ENCODE measurements around the gene FLNB. TPM values are rescaled to one million over a fixed set of nuclear protein-coding genes. Genes with fewer than 3 reads are reported as not detected.

The FLNB gene
- polyA plus RNA-seq, 3 donors, result 0.47 to 4.0 (median 2.1) TPM

DNA sequence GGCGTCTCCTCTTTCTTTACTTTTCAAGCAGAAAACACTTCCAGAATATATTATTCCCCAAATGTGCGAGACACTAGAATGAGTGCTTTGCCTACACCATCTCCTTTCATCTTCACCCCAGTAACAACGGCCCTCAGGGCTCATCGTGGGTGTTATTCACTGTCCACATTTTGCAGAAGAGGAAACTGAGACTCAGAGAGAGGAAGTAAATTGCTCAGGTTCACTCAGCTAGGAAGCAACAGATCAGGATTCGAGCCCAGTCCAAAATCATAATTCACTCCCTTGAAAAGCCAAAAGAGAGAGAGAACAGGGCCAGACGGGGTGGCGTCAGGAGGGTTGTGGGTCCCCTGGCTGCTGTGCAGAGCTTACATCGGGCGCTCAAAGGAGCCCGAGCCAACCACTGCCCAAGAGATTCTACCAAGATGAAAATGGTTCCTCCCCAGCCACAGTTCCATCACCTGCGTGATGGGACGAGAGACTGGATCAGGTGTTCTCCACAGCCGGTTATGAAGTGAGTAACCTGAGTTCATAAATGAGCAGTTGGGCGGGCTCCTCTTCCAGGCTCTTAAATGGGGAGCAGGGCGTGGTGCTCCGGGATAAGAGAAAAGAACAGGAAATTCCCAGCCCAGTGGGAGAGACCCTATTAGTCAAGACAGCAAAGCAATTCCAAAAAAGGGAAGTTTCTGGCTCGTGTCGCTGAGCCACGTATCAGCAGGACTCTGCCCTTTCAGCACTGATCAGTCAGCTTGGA lies 48.6 kb upstream of the FLNB start:
- DNase-seq, result peak; percentile 55 to 95 (median 94)
- Histone ChIP-seq H3K36me3 (replicated peaks in 1 of 2; ENCODE audit: control insufficient read depth in 1 of 2, insufficient read depth in 2 of 2, low read length in 2 of 2) (no peaks in the 10 kb centered on the region), H3K4me1 (ENCODE audit: control insufficient read depth in 1 of 2, insufficient read depth in 2 of 2, low read length in 2 of 2) (peaks cover 31 to 41% of the 10 kb centered on the region in 2 donors), H3K27ac (ENCODE audit: low read depth in 1 of 2, low read length in 2 of 2) (peak overlapping the region; percentile 37 to 48), H3K79me2 (ENCODE audit: insufficient read depth, low read length) (no peaks in the 10 kb centered on the region), H3K4me3 (replicated peaks in 1 of 3; ENCODE audit: low read depth in 2 of 3, low read length in 3 of 3) (peak overlapping the region in 2 of 3 experiments; percentile 23 to 31), H4K20me1 (ENCODE audit: insufficient read depth, low read length) (no peaks in the 10 kb centered on the region), H2AFZ (ENCODE audit: insufficient read depth, low read depth, low read length, poor library complexity, severe bottlenecking) (peak overlapping the region; percentile 41), H3K9ac (ENCODE audit: insufficient read depth, low read length, poor library complexity, severe bottlenecking) (peak overlapping the region; percentile 48), H3K27me3 (ENCODE audit: control insufficient read depth in 2 of 2, insufficient read depth in 2 of 2, low read length in 2 of 2) (no peaks in the 10 kb centered on the region), H3K9me3 (replicated peaks in 1 of 2; ENCODE audit: control insufficient read depth in 1 of 2, insufficient read depth in 1 of 2, low read length in 2 of 2) (no peaks in the 10 kb centered on the region), H3K4me2 (replicated peaks; ENCODE audit: extremely low read depth, low read length, poor library complexity, severe bottlenecking) (peak overlapping the region; percentile 60)
- 7% methylated on average over 11 of the region's 19 CpGs for WGBS (ENCODE audit: insufficient coverage)
- peaks cover 0 to 6% (median 6%) of the 10 kb centered on the region in 3 donors for H3K27me3 Mint-ChIP-seq (ENCODE audit: low read depth in 3 of 3)
- TF ChIP-seq CTCF (IDR thresholded peaks at IDR 0.05), result no peak
- intact Hi-C loops (cut with micrococcal nuclease), result loop anchor here (5.0 kb wide), 2 partner anchors 38 to 48 kb away; partner anchors contain the start of gene FLNB (in 1 of the 2)
- H3K36me3 Mint-ChIP-seq, result peaks cover 0 to 3% of the 10 kb centered on the region in 2 donors
- peaks cover 0 to 5% (median 0%) of the 10 kb centered on the region in 7 donors for H3K9me3 Mint-ChIP-seq
- H3K4me1 Mint-ChIP-seq, result peaks cover 40% of the 10 kb centered on the region
- H3K4me3 Mint-ChIP-seq, result peak overlapping the region; percentile 38 to 81
- peak overlapping the region; percentile 82 to 95 (median 88) for H3K27ac Mint-ChIP-seq

GRCh38 chr3:57960174-57960505 lies 48.1 kb upstream of the FLNB start:
- H3K4me1 ChIP-seq (ENCODE audit: control insufficient read depth in 1 of 2, insufficient read depth in 2 of 2, low read length in 2 of 2), result peaks cover 31 to 41% of the 10 kb centered on the region in 2 donors
- no peak overlapping the region for H2AFZ ChIP-seq (ENCODE audit: insufficient read depth, low read depth, low read length, poor library complexity, severe bottlenecking)
- H3K4me3 Mint-ChIP-seq, result peak overlapping the region in 1 of 2 donors; percentile 81
- peaks cover 40% of the 10 kb centered on the region for H3K4me1 Mint-ChIP-seq
- TF ChIP-seq CTCF (IDR thresholded peaks at IDR 0.05), result no peak
- H3K79me2 ChIP-seq (ENCODE audit: insufficient read depth, low read length), result no peaks in the 10 kb centered on the region
- peaks cover 0 to 5% (median 0%) of the 10 kb centered on the region in 7 donors for H3K9me3 Mint-ChIP-seq
- H3K36me3 ChIP-seq (replicated peaks in 1 of 2; ENCODE audit: control insufficient read depth in 1 of 2, insufficient read depth in 2 of 2, low read length in 2 of 2), result no peaks in the 10 kb centered on the region
- H3K27ac ChIP-seq (ENCODE audit: low read depth in 1 of 2, low read length in 2 of 2), result peak overlapping the region in 1 of 2 donors; percentile 48
- H4K20me1 ChIP-seq (ENCODE audit: insufficient read depth, low read length), result no peaks in the 10 kb centered on the region
- peaks cover 0 to 3% of the 10 kb centered on the region in 2 donors for H3K36me3 Mint-ChIP-seq
- no peaks in the 10 kb centered on the region for H3K9me3 ChIP-seq (replicated peaks in 1 of 2; ENCODE audit: control insufficient read depth in 1 of 2, insufficient read depth in 1 of 2, low read length in 2 of 2)
- H3K4me3 ChIP-seq (replicated peaks in 1 of 3; ENCODE audit: low read depth in 2 of 3, low read length in 3 of 3), result peak overlapping the region in 1 of 3 experiments; percentile 31
- no peaks in the 10 kb centered on the region for H3K27me3 ChIP-seq (ENCODE audit: control insufficient read depth in 2 of 2, insufficient read depth in 2 of 2, low read length in 2 of 2)
- peaks cover 0 to 6% (median 6%) of the 10 kb centered on the region in 3 donors for H3K27me3 Mint-ChIP-seq (ENCODE audit: low read depth in 3 of 3)
- H3K27ac Mint-ChIP-seq, result peak overlapping the region; percentile 18 to 95 (median 85)
- H3K9ac ChIP-seq (ENCODE audit: insufficient read depth, low read length, poor library complexity, severe bottlenecking), result no peak overlapping the region
- 100% methylated on average over 1 of the region's 4 CpGs for WGBS (ENCODE audit: insufficient coverage)
- DNase-seq, result no peak
- peak overlapping the region; percentile 60 for H3K4me2 ChIP-seq (replicated peaks; ENCODE audit: extremely low read depth, low read length, poor library complexity, severe bottlenecking)
- intact Hi-C loops (cut with micrococcal nuclease), result loop anchor here in 1 of 2 donors (5.0 kb wide), 1 partner anchor 47 kb away; the partner anchor contains the start of gene FLNB
